HG03432 (cell line): ENCODE results near the gene ANKRD13A.

ENCODE experiments used
- ATAC-seq: cut with Tn5 transposase; IDR thresholded peaks from one replicate; pipeline ENCODE4 v1.9.1; 2021; ENCODE audit warnings: mild to moderate bottlenecking, moderate library complexity; ENCODE audit not compliant: unreplicated experiment

Gene ANKRD13A

GRCh38 chr12:109998904-109999648 lies at the start of gene ANKRD13A:
ANKRD13A (plus strand) TSS chr12:109999430; CDS start chr12:109999689, 259 bp downstream.
- ATAC-seq = peak; percentile 56

DNA sequence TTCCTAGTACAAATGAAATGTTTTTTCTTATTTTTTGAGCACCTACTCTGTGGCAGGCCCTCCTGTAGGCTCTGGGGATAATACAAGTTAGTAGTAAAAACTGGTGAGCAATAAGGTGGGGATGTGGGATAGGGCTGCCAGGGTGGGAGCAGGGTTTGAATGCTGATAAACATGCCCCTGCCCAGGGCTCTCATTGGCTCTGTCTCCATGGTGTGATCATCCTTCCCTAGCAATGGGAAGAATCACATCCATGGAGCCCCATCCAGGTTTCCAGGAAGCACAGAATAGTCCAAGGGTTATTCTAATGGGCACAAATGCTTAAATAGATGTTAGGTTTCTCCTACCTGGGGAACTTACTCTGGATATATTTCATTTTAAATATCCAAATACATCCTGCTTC lies 48.6 kb upstream of the ANKRD13A start:
- ATAC-seq = no peak

DNA sequence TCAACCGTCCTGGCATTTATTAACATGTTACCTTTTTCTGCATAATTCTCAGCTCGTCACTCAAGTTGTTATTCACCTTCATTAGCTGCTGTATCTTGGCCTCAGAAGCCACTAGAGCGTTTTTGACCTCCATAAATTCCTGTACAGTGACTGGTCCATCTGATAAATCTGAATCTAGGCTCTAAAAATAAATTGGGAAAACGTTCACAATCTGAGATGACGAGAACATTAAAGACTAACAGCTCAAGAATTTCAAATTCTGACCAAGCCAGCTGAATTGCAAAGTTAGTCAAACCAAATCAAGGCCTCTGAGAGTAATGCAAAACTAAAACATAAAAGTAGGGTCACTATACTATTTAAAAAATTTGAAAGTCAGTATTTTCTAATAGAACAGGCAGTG lies 48.1 kb upstream of the ANKRD13A start:
- ATAC-seq = no peak

- ATAC-seq = no peak
Observed at GRCh38 chr12:109951751-109952150, 47.5 kb upstream of the ANKRD13A start.

GRCh38 chr12:109952160-109952858 lies 46.9 kb upstream of the ANKRD13A start:
- ATAC-seq = no peak

DNA sequence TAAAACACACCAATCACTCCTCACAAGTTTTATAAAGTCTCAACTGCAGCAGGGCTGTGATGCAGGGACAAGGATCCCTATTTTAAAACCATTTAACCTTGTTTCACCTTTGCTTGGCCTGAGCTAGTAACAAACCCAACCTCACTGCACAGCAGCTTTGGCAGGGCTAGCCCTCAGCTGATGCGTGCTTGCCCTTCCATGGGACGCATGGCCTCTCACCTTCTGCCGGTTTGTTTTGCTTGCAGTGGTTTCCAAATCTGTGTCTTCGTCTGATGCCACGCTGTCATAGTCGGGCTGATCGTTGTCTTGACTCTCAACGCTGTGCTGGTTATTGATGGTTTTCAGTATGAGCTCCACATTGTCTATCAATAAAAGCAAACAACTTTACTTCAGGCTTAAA lies 46.4 kb upstream of the ANKRD13A start:
- ATAC-seq = no peak

DNA sequence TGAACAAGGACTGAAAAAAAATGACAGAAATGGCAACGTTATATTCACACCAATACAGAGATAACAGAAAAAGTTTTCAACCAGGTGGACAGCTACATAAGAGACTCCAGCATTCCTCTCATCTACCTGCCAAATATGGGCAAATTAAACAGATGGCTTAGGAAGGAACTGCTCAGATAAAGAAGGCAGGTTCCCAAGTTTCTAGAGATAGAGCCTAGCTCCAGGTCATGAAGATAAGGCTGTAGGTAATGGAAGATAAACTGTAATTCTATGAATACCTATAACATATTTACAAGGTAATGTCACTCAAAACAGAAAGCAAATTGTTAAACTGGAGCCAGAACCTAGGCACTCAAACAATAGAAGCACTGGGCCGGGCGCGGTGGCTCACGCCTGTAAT lies 45.6 kb upstream of the ANKRD13A start:
- no peak for ATAC-seq

DNA sequence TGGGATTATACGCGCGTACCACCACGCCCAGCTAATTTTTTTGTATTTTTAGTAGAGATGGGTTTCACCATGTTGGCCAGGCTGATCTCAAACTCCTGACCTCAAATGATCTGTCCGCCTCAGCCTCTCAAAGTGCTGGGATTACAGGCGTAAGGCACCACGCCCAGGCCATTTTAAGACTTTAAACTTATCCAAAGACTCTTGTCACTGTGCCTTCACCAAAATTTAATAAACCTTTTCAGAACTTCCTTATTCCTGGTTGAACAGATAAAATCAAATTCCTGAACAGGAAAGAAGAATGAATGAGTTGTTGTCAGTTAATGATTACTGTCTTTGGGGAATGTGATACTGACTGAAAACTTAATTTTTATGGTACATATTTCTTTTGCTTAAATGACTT lies 40.9 kb upstream of the ANKRD13A start:
- no peak for ATAC-seq

- no peak for ATAC-seq
Observed at GRCh38 chr12:109959411-109960093, 39.7 kb upstream of the ANKRD13A start.

DNA sequence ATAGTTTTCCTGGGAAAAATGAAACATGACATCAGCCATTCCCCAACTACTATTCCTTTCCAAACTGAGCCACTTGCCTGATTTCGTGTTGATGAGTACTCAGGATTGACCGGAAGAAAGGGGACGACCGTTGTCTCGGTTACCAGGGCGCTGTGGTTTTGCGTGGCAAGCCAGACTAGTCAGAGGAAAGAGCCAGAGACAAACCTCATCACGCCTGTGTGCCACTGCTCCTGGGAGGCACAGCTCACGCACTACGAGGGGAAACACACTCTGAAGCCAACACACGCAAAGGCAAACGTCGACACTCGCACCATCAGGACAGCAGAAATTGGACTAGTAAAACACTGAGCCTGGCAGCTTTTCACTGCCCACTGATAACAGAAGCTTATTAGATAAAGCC lies 38.0 kb upstream of the ANKRD13A start:
- no peak for ATAC-seq

GRCh38 chr12:109961612-109962011 lies 37.6 kb upstream of the ANKRD13A start:
- ATAC-seq = no peak

GRCh38 chr12:109962398-109962797 lies 36.8 kb upstream of the ANKRD13A start:
- ATAC-seq = no peak

DNA sequence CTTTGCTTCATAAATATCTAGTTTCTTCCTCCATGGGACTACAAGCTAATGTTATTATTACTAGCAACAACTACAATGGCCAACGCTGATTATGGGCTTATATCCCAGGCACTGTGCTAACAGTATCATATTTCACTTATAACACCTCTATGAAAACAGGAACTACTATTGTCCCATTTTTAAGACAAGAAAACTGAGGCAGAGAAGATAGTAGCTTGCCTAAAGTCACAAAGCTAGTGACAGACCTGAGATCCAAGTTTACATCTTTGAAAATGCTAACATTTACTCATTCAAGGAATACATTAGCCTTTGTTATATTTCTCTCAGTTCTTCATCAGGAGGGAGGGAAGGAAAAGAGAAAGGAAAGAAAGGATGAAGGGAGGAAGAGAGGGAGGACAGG lies 35.9 kb upstream of the ANKRD13A start:
- ATAC-seq = no peak

DNA sequence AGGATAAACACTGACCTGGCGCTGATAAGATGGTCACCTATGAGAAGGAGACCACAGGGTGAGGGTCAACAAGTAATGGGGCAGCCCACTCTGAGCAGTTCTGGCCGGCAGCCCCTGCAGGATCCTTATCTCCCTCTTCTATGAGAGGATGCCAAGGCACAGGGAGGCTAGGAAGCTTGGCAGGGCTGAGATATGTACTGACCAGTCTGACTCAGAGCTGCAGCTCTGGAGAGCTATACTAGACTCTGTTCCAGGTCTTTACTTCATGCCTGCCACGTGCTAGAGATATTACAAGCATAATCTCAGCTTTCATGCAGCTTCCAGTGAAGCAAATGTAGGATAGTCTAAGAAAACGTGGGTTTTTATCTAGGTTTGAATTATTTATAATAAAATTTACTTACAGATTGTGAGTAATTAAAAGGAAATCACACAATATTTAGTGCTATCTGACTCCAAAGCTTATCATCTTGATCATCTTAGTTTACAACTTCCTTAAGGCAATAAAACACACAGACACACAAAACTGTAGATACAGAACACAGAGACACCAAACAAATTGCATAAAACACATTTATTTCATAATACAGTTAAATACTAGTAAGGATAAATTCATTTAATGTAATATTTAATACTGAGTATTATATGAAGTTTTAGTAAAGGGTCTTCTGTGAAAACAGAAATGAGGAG lies 35.3 kb upstream of the ANKRD13A start:
- no peak for ATAC-seq

DNA sequence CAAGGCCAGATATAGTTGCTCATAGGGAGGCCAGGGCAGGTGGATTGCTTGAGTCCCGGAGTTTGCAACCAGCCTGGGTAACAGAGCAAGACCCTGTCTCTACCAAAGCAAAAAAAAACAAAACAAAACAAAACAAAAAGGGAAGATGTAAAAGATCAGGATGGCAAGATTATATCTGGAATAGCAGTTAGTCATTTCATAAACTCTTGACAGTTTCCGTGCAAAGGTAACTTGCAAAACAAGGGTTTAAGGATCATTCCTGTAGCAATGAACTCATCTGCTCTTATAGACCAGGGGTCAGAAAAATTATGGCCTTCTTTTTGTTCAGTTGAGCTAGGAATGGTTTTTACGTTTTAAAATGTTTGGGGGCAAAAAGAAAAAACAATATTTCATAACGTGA lies 32.7 kb upstream of the ANKRD13A start:
- ATAC-seq = no peak

- ATAC-seq = no peak
Observed at GRCh38 chr12:109967383-109968031, 31.7 kb upstream of the ANKRD13A start.

DNA sequence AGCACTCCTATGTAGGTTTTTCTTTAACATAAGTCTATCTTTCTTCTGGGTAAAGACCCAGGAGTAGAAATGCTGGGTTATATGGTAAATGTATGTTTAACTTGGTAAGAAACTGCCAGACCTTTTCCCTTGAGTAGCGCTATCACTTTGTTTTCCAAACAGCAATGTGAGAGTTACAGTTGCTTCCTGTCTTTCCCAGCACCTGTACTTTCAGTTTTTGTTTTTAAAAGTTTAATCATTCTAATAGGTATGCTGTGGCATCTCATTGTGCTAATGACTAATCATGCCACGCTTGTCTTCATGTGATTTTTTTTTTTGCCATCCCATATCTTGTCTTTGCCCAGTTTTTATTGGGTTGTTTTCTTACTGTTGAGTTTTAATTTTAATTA lies 31.2 kb upstream of the ANKRD13A start:
- no peak for ATAC-seq

DNA sequence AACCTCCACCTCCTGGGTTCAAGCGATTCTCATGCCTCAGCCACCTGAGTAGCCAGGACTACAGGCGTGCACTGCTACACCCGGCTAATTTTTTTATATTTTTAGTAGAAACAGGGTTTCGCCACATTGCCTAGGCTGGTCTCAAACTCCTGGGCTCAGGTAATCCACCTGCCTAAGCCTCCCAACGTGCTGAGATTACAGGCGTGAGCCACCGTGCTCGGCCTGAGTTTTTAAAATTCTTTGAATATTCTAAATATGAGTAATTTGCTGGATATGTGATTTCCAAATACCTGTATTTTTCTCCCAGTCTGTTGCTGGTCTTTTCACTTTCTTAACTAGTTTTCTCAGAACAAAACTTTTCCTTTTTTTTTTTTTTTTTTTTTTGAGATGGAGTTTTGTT lies 30.4 kb upstream of the ANKRD13A start:
- no peak for ATAC-seq

DNA sequence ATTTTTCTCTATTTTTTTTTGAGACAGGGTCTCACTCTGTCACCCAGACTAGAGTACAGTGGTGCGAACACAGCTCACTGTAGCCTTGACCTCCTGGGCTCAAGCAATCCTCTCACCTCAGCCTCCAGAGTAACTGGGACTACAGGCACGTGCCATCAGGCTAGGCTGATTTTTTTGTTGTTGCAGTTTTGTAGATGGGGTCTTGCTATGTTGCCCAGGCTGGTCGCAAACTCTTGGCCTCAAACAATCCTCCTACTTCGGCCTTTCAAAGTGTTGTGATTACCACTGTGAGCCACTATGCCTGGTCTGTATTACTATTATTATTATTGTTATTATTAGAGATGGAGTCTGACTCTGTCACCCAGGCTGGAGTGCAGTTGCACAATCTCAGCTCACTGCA lies 26.4 kb upstream of the ANKRD13A start:
- ATAC-seq = no peak

- ATAC-seq = no peak
Observed at GRCh38 chr12:109981311-109981710, 17.9 kb upstream of the ANKRD13A start.

DNA sequence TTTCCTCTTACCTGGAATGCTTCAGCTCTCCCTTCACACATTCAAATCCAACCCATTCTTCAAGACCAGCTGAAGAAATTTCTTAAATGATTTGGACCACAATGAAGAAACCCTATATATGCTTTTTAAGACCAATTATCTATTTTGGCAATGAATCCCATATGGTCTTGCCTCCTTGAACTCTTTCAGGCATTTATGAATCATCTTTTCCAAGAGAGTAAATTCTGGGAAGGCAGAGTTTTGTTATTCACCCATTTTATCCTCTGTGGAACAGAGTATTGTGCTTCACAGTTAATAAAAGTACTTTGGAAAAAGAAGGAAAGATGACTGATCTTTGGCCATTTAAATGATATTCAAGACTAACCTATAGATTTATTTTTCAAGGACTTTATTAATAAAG lies 17.0 kb upstream of the ANKRD13A start:
- no peak for ATAC-seq
